Astrocyte (in vitro differentiated cells and primary cell): Measurements from ENCODE around the gene F2.

Experiments
- CTCF ChIP-seq: IDR thresholded peaks from 2 replicates; pipeline ENCODE4 v1.5.1; 2011; ENCODE audit warnings: low read depth, mild to moderate bottlenecking, inconsistent platforms, low read length, moderate library complexity; ENCODE audit not compliant: insufficient read depth
- EZH2 ChIP-seq: IDR thresholded peaks from 2 replicates; pipeline ENCODE4 v1.6.1; 2012; ENCODE audit warnings: mild to moderate bottlenecking, low read length, inconsistent platforms; ENCODE audit not compliant: insufficient read depth

GRCh38 chr11:46693597-46694012 lies 25.4 kb upstream of the F2 start:
- TF ChIP-seq EZH2 (no peak), CTCF (no peak)
